Effector CD4-positive, alpha-beta T cell (primary cell): ENCODE results near the gene ZNF608.

Experiments used
- DNase-seq: peaks from one replicate; pipeline ENCODE4 v3.0.0-alpha.2; 2020

The ZNF608 gene

DNA sequence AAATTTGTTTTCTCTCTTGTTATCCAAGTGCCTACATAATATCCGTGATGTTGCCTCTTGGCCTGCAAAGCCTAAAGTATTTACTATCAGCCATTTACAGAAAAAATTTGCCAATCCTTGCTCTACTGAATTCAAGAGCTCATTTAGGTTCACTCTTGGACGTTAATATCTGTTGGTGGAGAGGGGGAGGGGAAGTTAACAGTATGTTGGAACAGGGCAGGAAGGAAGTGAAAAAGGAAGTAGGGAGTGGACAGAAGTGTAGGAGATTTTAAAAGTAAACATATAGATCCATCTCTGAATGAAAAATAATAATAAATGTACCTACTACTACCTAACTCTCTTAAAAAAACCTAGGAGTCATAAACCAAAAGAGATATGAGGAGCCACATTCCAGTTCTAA lies 32.8 kb downstream of the ZNF608 start:
- no peak for DNase-seq

DNA sequence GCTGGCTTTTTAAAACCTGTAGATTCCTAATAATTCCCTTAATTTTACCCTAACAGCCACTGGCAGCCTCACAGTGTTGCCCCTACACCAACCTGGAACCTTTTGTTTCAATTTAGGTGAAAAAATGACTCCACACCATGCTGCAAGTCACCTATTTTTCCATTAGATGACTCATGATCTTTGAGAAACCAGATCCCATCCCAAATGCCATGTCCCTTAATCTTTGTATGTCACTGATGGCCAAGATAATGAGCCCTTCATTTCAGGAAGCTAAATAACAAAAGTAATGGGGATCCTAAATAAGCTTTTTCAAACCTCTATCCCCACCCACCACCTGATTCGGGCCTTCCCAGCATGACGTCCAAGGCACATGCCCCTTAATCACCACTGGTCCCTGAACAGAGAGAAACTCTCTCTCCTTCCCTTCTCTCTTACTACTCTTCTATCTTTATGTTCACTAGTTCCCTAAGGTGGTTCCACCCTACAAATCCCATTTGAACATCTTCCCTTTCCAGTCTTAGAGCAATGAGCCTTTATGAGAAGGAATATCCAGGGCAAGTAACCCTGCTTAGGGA lies 33.6 kb downstream of the ZNF608 start:
- no peak for DNase-seq

DNA sequence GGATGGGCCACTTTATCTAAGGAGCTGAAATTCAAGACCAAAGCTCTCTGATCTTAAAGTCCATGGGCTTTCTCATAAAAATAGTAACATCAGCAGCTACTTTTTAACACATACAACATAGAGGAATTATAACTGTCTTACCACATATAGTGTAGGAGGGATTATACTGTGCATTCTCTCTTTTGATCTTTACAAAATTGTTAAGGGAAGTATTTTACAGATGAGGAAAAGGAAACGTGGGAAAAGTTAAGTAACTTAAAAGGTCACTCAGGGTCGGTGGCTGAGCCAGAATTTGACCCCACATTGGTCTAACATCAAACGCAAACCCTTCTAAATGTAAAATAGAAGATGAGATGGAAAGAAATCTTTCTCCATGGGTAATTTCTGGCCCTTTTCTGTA lies 38.4 kb downstream of the ZNF608 start:
- no peak for DNase-seq

DNA sequence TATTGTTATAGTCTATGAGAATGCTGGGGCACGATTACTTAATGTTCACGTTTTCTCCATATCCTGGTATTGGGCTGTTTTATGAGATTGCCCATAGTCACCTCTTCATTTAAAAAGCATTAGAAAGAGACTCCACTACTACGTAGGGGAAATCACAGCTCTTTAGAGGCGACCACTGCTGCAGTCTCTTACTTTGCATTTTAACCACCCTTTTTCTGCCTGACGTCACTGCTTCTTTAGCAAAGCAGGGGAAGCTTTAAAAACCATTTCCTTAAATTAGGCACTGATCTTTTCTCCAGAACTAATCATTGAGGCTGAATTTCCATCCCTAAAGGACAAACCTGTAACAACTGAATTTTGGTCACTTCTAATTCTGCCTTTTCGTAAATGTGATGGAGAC lies 38.9 kb downstream of the ZNF608 start:
- DNase-seq = no peak

DNA sequence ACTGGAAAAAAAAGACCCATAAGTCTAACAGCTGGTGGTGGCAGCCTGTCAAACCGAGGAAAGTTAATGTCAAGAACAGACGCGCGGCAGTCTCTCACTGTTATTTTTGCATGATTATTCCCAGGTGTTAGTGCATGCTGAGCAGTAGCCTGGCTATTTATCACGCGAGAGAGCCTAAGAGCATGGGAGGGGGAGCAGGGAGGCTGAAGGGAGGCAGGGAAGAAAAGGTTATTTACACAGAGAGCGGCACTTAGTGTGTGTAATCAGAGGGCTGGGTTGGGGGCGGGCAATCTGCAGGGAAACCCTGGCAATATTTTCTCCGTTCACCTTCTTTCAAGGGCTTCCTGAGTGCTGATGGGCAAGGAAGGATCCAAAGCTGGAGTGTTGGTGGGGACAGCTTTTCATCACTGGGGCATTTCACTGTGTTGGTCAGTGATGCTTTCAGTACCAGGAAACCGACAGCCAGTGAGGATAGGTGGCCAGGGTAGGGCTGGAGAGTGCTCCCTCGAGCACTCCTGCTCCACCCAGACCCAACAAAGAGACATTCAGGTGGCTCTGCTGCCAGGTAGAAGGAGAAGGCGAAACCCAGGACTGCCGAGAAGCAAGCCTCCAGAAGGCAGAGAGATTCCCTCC lies 39.6 kb downstream of the ZNF608 start:
- no peak for DNase-seq

DNA sequence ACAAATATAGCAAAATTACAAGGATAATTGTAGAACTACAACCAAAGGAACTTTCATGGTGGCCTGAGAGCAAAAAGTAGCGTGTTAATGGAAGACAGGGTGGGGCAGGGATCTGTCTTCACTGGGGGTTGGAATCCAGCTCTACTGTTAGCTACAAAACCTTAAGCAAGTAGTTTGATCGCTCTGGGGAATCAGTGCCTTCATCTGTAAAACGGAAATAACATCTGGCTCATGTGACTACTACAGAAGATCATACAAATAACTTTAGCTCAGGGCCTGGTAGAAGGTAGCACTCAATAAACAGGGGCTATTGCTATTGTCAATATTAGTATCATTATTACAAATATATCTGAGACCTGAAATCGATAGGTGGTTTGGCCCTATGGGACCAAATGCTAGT lies 40.4 kb downstream of the ZNF608 start:
- DNase-seq = no peak

DNA sequence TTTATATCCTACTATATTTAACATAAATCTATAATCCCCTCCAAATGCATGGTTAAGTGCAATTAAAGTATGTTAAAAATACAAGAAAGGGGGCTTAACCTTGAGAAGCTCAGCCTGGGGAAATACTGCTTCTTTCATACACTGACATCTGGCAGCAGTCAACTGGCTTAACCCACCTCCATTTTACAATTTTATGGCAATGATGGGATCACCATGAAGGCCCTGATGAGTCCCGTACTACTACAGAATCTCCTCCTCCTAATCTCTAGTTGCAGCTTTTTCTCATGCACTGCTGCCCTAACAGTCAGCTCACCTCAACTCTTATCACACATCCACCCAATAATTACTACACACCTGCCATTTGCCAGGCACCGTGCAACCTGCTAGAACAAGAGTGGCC lies 40.9 kb downstream of the ZNF608 start:
- DNase-seq = no peak

DNA sequence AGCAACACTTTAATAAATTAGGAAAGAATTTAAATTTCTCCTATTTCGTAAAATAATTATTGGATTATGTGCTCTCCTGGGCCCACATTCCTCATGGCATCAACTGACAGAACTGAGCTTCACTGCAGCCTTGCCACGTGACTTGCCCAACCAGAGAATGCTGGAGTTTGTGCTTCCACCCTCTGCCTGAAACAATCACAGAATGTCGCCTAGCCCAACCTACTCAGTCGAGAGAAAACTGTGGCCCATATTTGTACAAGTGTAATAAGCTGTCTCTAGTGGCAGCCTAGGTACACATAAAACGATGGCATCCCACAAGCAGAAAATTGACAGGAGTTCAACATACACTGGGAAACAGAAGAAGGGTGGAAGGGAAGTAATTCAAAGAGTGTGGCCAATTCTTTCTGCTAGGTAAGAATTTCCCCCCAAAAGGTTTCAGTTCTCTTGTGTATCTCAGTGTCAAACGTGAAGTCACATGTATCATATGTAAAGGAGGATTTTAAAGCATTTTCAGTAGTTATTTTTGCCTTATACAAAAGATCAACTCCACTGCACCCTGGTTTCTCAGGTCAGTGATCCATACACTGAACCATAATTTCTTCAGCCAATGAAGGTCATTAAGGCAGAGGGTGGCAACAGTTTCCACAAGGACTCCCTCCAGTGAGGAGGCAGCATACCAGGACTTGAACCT lies 41.7 kb downstream of the ZNF608 start:
- DNase-seq = no peak

DNA sequence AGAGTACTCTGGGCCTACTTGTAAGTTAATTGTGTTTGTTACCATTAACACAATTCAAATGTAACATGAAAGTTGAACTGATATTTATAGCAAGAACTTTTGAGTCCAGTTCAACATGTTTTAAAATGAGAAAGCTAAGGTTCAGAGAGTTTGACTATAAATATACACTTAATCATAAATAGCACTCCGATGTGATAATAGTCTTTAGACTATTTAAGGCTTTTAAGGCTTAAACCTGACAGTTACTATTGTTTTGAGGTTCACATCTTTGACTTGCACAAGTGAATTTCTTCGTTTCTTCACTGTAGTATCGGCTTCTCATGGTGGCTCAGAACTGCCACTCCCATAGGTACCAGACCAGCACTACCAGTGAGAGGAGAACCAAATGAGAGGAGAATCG lies 42.4 kb downstream of the ZNF608 start:
- DNase-seq = no peak

DNA sequence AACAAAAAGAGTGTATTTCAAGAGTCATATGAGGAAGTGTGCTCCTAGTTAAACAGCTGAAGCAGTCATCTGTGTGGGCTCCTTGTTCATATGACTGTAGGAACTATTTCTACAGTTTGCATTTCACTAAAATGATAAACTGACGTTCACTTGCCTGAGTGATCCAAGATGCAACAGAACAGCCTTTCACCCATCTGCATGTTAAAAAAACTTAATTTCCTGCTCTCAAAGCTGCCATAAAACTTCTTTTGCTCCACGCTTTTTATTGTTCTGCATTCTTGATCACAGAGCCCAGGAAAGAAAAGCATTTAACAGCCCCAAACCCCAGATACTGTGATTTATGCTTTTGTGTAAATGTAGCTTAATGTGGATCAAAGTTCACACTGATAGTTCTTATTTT lies 43.9 kb downstream of the ZNF608 start:
- DNase-seq = no peak

DNA sequence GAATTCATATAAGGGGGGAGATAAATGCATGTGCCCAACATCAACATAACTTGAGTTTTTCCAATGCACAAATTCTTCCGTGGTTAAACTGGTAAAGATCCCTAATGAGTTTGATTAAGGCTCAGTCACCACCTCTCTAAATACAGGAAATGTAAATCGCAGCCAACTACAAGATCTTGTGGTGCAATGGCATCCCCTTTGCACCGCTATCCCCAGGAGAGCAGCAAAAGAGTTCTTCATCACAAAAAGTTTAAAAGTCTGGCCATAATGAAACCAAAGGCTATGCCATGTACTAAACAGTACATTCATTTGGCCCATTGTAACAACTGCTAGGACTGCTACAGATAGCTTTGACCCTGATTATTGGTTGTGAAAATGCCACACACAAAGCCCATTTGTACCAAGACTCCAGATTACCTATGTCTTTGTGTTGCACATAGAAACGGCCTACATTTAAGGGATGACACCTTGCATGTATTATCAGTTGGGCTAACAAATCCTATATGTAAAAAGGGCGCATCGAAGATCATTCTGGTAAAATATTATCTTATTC lies 44.5 kb downstream of the ZNF608 start:
- DNase-seq = no peak

DNA sequence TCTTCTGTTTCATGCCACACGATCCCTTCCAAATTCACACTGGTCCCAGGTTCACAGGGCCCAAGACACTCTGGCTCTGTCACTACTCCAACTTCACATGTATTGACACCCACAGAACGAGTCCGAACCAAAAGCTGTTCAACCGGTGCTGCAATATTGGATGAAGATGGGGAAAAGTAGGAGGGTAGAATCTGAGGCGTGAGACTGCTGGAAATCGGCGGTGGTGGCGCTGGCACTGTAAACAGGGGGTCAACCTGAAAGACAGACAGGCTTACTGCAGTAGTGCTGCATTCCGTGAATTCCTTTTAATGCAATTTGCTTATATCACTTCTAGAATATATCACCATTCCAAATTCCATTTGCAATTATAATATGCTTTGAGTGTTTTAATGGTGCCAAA lies 45.4 kb downstream of the ZNF608 start:
- DNase-seq = no peak

DNA sequence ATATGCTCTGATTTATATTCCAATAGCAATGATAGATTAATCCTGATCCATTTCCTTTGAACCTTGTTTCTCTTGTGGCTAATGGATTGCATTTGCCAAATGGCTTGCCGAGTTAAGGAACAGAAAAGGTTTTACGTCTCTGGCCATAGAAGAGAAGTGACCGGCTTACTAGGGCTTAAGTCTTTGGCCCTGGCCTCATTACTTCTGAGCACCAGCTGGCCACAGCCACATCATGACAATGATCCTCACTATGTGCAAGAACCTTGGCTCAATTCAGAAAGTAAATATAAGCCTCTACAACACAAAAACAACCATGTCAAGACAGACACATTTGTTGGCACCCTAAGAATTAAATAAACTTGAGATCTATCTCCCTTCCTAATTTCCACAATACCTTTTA lies 46.1 kb downstream of the ZNF608 start:
- no peak for DNase-seq

DNA sequence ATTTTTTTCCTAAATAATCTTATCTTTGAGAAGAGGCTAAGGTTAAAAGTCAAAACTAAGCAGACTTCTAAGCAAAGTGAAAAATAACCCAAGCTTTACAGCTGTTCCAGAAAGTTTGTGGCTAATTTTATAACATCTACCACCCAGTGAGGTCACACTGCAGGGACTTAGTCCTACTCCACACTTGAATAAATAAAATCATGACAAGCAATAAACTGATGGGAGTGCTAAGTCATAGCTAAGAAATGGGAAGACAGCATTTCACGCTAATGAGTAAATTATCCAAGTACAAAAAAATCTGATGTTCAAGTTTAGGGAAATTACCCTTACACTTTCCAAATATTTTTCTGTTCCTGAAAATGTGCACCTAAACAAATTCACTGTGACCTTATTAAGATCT lies 47.7 kb downstream of the ZNF608 start:
- DNase-seq = no peak

DNA sequence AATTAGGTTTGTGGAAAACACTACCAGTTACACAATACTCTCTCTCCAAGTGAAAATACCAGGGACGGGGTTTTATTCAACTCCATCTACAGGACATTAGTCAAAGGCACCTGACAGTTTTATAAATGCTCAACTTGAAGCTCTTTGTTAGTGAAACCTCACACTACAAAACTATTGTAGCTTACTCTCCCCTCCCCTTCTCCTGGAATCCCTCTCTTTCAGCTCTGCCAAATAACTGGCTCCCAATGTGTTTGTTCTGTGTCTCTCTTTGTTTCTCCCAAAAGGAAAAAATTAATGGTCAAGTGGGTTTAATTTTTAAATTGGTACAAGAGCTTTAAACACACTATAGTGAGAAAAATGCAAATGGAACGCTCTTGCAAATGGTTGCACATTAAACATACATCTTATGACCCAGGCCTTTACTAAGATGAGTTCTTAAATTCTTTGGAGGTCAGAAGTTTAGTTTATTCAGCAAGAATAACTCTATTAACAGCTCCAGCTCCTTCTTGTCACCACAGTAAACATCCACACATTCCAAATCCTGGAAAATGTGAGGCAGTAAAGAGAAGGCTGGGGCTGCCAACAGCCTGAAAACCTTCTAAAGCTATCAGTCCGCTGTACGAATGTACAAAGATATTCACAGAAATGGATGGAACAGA lies 48.4 kb downstream of the ZNF608 start:
- no peak for DNase-seq

DNA sequence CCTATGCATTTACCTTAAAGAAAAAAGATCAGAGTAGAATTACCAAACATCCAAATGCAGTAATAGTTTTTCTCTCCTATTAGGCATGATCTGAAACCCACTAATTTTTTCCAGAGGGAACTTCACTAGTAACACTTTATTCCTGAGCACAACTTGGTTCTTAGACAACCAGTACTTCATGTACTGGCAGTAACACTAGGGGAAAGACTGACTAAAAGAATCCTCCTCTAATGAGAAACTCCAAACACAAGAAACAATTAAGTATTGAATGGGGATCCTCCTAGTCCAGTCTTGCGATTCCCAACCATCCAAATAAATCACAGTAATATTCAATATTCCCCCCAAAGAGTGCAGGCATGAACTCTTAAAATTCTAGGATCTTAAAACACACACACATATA lies 48.9 kb downstream of the ZNF608 start:
- no peak for DNase-seq

DNA sequence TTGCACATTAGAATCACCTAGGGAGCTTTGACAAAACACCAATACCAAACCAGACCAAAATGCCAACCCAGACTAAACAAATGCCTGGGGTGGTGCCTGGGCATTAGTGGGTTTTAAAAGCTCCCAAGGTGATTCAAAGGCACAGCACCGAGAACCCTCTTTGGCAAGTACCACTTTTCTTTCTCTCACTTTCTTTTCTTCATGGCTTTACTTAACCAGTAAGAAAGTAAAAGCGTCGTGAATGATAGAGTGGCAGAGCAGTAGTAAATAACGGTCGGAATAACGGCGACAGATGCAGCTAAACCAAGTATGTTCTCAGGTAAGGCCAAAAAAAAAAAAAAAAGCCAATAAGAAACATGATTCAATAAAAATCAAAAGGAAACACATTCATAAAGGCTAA lies 49.5 kb downstream of the ZNF608 start:
- DNase-seq = no peak
